HG03520 (cell line): Measurements from ENCODE around the gene BPI.
"Not testable (repeated sequence)": the region's sequence is repeated elsewhere in the genome, so short reads cannot be mapped to it uniquely, and the experiment has no call there.

Experiments
- ATAC-seq: cut with Tn5 transposase; IDR thresholded peaks from one replicate; pipeline ENCODE4 v1.9.1; 2021; ENCODE audit warnings: mild to moderate bottlenecking, moderate library complexity; ENCODE audit not compliant: unreplicated experiment

BPI gene

GRCh38 chr20:38331814-38332213, 27.9 kb downstream of the BPI start:
- ATAC-seq, result no peak

- ATAC-seq, result no peak
These were observed 30.1 kb downstream of the BPI start for GRCh38 chr20:38334016-38334415.

GRCh38 chr20:38336726-38337125, 32.8 kb downstream of the BPI start:
- ATAC-seq, result no peak

GRCh38 chr20:38337561-38338140, 33.7 kb downstream of the BPI start:
- no peak for ATAC-seq

- no peak for ATAC-seq
These were observed 35.0 kb downstream of the BPI start for GRCh38 chr20:38338849-38339520.

GRCh38 chr20:38339521-38339896, 35.6 kb downstream of the BPI start:
- not testable (repeated sequence) for ATAC-seq

GRCh38 chr20:38339997-38340396, 36.0 kb downstream of the BPI start:
- no peak for ATAC-seq

GRCh38 chr20:38340693-38341092, 36.7 kb downstream of the BPI start:
- ATAC-seq, result no peak

GRCh38 chr20:38342216-38342615, 38.3 kb downstream of the BPI start:
- ATAC-seq, result no peak

- ATAC-seq, result no peak
These were observed 38.9 kb downstream of the BPI start for GRCh38 chr20:38342713-38343310.

GRCh38 chr20:38343311-38344106, 39.6 kb downstream of the BPI start:
- ATAC-seq, result no peak

- no peak for ATAC-seq
These were observed 40.2 kb downstream of the BPI start for GRCh38 chr20:38344107-38344701.

- ATAC-seq, result no peak
These were observed 41.7 kb downstream of the BPI start for GRCh38 chr20:38345643-38346042.

- ATAC-seq, result no peak
These were observed 42.3 kb downstream of the BPI start, which contains the start of gene LBP for GRCh38 chr20:38346247-38346651. LBP (plus strand) TSS chr20:38346482; CDS start chr20:38346517, 35 bp downstream.

GRCh38 chr20:38346741-38347140, 42.8 kb downstream of the BPI start:
- no peak for ATAC-seq

GRCh38 chr20:38349856-38350255, 45.9 kb downstream of the BPI start:
- ATAC-seq, result no peak

GRCh38 chr20:38350879-38351775, 47.2 kb downstream of the BPI start:
- ATAC-seq, result no peak

- ATAC-seq, result no peak
These were observed 49.4 kb downstream of the BPI start for GRCh38 chr20:38353316-38353715.

- ATAC-seq, result no peak
These were observed 50.3 kb downstream of the BPI start for GRCh38 chr20:38354227-38354626.
